DND-41 (cell line): ENCODE data around the gene COBL.

Source experiments
- CTCF ChIP-seq: IDR thresholded peaks from 2 replicates; pipeline ENCODE4 v1.5.1; 2012; ENCODE audit warnings: borderline replicate concordance, low read length, moderate library complexity, mild to moderate bottlenecking; ENCODE audit not compliant: poor library complexity, severe bottlenecking; ENCODE audit errors: extremely low read depth
- EZH2 ChIP-seq: IDR thresholded peaks from 3 replicates; pipeline ENCODE4 v1.6.1; 2012; ENCODE audit warnings: borderline replicate concordance, low read depth, mild to moderate bottlenecking, moderate library complexity, low read length, inconsistent platforms; ENCODE audit not compliant: severe bottlenecking

- TF ChIP-seq CTCF: no peak
- TF ChIP-seq EZH2: no peak
Observed at GRCh38 chr7:51295440-51296245, 21.0 kb downstream of the COBL start.
